OCI-LY3 (cell line): ENCODE data around the gene PCP4.

Experiments
- H2AFZ ChIP-seq: fragments of 200-600, 300-600 bp; shearing (Covaris generic); 2 replicates; pipeline ENCODE4 v1.6.0; 2014; ENCODE audit warnings: antibody characterized with exemption, low read depth, low read length
- H3K27ac ChIP-seq: fragments of 200-600, 300-600 bp; sonication (generic); 2 replicates; pipeline ENCODE4 v1.5.1; 2014; ENCODE audit warnings: mild to moderate bottlenecking, low read length, moderate library complexity, mixed read lengths
- H3K27me3 ChIP-seq: fragments of 200-600, 300-600 bp; sonication (generic); 2 replicates; pipeline ENCODE4 v1.6.1; 2014; ENCODE audit warnings: low read depth, low read length, mixed read lengths
- H3K36me3 ChIP-seq: fragments of 200-600, 300-600 bp; sonication (generic); replicated peaks from 2 replicates; pipeline ENCODE3; 2014; ENCODE audit warnings: low read depth, low read length, mixed read lengths
- H3K4me1 ChIP-seq: fragments of 300-600, 200-600 bp; sonication (generic); 2 replicates; pipeline ENCODE4 v1.6.1; 2014; ENCODE audit warnings: low read length, mixed read lengths
- H3K4me2 ChIP-seq: fragments of 200-600, 300-600 bp; sonication (generic); 2 replicates; pipeline ENCODE4 v1.6.1; 2014; ENCODE audit warnings: low read length, mixed read lengths
- H3K4me3 ChIP-seq: fragments of 300-600, 200-600 bp; sonication (generic); 2 replicates; pipeline ENCODE4 v1.5.1; 2014; ENCODE audit warnings: antibody characterized with exemption, mild to moderate bottlenecking, low read length, moderate library complexity
- H3K79me2 ChIP-seq: fragments of 300-600, 200-600 bp; shearing (Covaris generic); 2 replicates; pipeline ENCODE4 v1.6.1; 2014; ENCODE audit warnings: mild to moderate bottlenecking, low read length, mixed read lengths
- H3K9ac ChIP-seq: fragments of 300-600, 200-600 bp; shearing (Covaris generic); 2 replicates; pipeline ENCODE4 v1.6.0; 2014; ENCODE audit warnings: mild to moderate bottlenecking, low read length, moderate library complexity
- H3K9me3 ChIP-seq: fragments of 200-600, 300-600 bp; shearing (Covaris generic); 2 replicates; pipeline ENCODE4 v1.6.1; 2014; ENCODE audit warnings: low read length, mixed read lengths; ENCODE audit not compliant: insufficient read depth
- H4K20me1 ChIP-seq: fragments of 200-600, 300-600 bp; sonication (generic); 2 replicates; pipeline ENCODE4 v1.6.1; 2016; ENCODE audit warnings: low read length, mixed read lengths; ENCODE audit not compliant: insufficient read depth
- CTCF ChIP-seq: fragments of 200-600, 300-600 bp; sonication (generic); IDR thresholded peaks from 2 replicates; pipeline ENCODE4 v1.5.1; 2014; ENCODE audit warnings: antibody characterized with exemption, low read length, low read depth
- EZH2phosphoT487 ChIP-seq: fragments of 200-600 bp; shearing (Covaris generic); IDR thresholded peaks from 2 replicates; pipeline ENCODE4 v1.6.1; 2018; ENCODE audit warnings: antibody characterized with exemption, mixed run types, low read depth

The PCP4 gene

GRCh38 chr21:39923476-39923875, 56.2 kb downstream of the PCP4 start:
- H3K79me2 ChIP-seq: no peaks in the 10 kb centered on the region
- H4K20me1 ChIP-seq: no peaks in the 10 kb centered on the region
- no peaks in the 10 kb centered on the region for H3K9me3 ChIP-seq
- H3K36me3 ChIP-seq: no peaks in the 10 kb centered on the region
- no peak for TF ChIP-seq EZH2phosphoT487
- TF ChIP-seq CTCF: no peak
- no peaks in the 10 kb centered on the region for H3K27me3 ChIP-seq
- no peak overlapping the region for H3K27ac ChIP-seq
- H3K9ac ChIP-seq: no peak overlapping the region
- H2AFZ ChIP-seq: no peak overlapping the region
- H3K4me3 ChIP-seq: no peak overlapping the region
- no peaks in the 10 kb centered on the region for H3K4me1 ChIP-seq
- H3K4me2 ChIP-seq: no peak overlapping the region

- Histone ChIP-seq H3K9me3 (no peaks in the 10 kb centered on the region), H3K36me3 (no peaks in the 10 kb centered on the region), H3K27me3 (no peaks in the 10 kb centered on the region), H3K79me2 (no peaks in the 10 kb centered on the region), H4K20me1 (no peaks in the 10 kb centered on the region), H3K4me3 (no peak overlapping the region), H3K27ac (no peak overlapping the region), H2AFZ (no peak overlapping the region), H3K9ac (no peak overlapping the region), H3K4me1 (no peaks in the 10 kb centered on the region), H3K4me2 (no peak overlapping the region)
- TF ChIP-seq CTCF (no peak), EZH2phosphoT487 (no peak)
These were observed 57.5 kb downstream of the PCP4 start for GRCh38 chr21:39924577-39925308.

GRCh38 chr21:39927304-39927886, 60.2 kb downstream of the PCP4 start:
- H3K9me3 ChIP-seq: no peaks in the 10 kb centered on the region

GRCh38 chr21:39932335-39932734, 65.1 kb downstream of the PCP4 start:
- Histone ChIP-seq H2AFZ (no peak overlapping the region), H3K27ac (no peak overlapping the region), H3K9ac (no peak overlapping the region), H3K27me3 (no peaks in the 10 kb centered on the region), H3K36me3 (no peaks in the 10 kb centered on the region), H3K4me2 (no peak overlapping the region), H3K4me1 (no peaks in the 10 kb centered on the region), H3K79me2 (no peaks in the 10 kb centered on the region), H4K20me1 (no peaks in the 10 kb centered on the region), H3K9me3 (no peaks in the 10 kb centered on the region), H3K4me3 (no peak overlapping the region)
- TF ChIP-seq EZH2phosphoT487 (no peak), CTCF (no peak)

More at GRCh38 chr21:39927304-39927886, 60.2 kb downstream of the PCP4 start:
- Histone ChIP-seq H3K4me1 (no peaks in the 10 kb centered on the region), H3K27me3 (no peaks in the 10 kb centered on the region), H3K4me3 (no peak overlapping the region), H3K36me3 (no peaks in the 10 kb centered on the region), H3K79me2 (no peaks in the 10 kb centered on the region), H3K27ac (no peak overlapping the region), H3K9ac (no peak overlapping the region), H3K4me2 (no peak overlapping the region), H4K20me1 (no peaks in the 10 kb centered on the region), H2AFZ (no peak overlapping the region)
- TF ChIP-seq EZH2phosphoT487 (no peak), CTCF (no peak)
